Endodermal cell (in vitro differentiated cells): ENCODE data around the gene MESP1. TPM values are rescaled to one million over a fixed set of nuclear protein-coding genes. Genes with fewer than 3 reads are reported as not detected.

Source experiments
- DNase-seq: peaks from one replicate; pipeline ENCODE4 v3.0.0-alpha.2; 2017
- H3K27ac ChIP-seq: 2 replicates; pipeline ENCODE4 v1.5.1; 2013; ENCODE audit warnings: mild to moderate bottlenecking, low read depth, low read length, moderate library complexity
- H3K27me3 ChIP-seq: 2 replicates; pipeline ENCODE4 v1.6.1; 2013; ENCODE audit warnings: mild to moderate bottlenecking, low read length, moderate library complexity; ENCODE audit not compliant: insufficient read depth, control insufficient read depth, poor library complexity, severe bottlenecking
- H3K36me3 ChIP-seq: 2 replicates; pipeline ENCODE4 v1.7.0; 2013; ENCODE audit warnings: mild to moderate bottlenecking, low read length, moderate library complexity; ENCODE audit not compliant: control insufficient read depth, insufficient read depth
- H3K4me1 ChIP-seq: one replicate; pipeline ENCODE4 v1.7.0; 2013; ENCODE audit warnings: low read length; ENCODE audit not compliant: control insufficient read depth, insufficient read depth
- H3K4me3 ChIP-seq: 2 replicates; pipeline ENCODE4 v1.5.1; 2013; ENCODE audit warnings: mild to moderate bottlenecking, low read length, moderate library complexity
- H3K9ac ChIP-seq: 2 replicates; pipeline ENCODE4 v1.6.1; 2013; ENCODE audit warnings: mild to moderate bottlenecking, low read length, moderate library complexity; ENCODE audit not compliant: poor library complexity, severe bottlenecking; ENCODE audit errors: extremely low read depth
- H3K9me3 ChIP-seq: 2 replicates; pipeline ENCODE4 v1.6.1; 2013; ENCODE audit warnings: mild to moderate bottlenecking, low read length, moderate library complexity; ENCODE audit not compliant: control insufficient read depth
- H3K27ac Mint-ChIP-seq: 2 replicates; pipeline ENCODE4 v1.8.0; 2020; ENCODE audit warnings: mixed read lengths
- H3K27me3 Mint-ChIP-seq: 2 replicates; pipeline ENCODE4 v1.8.0; 2021; ENCODE audit warnings: mild to moderate bottlenecking, mixed read lengths; ENCODE audit not compliant: insufficient read depth
- H3K36me3 Mint-ChIP-seq: 2 replicates; pipeline ENCODE4 v1.8.0; 2020; ENCODE audit warnings: low read depth, mixed read lengths
- H3K4me1 Mint-ChIP-seq: 2 replicates; pipeline ENCODE4 v1.8.0; 2020; ENCODE audit warnings: mixed read lengths
- H3K4me3 Mint-ChIP-seq: 2 replicates; pipeline ENCODE4 v1.8.0; 2020; ENCODE audit warnings: mild to moderate bottlenecking, moderate library complexity, mixed read lengths
- H3K9me3 Mint-ChIP-seq: 2 replicates; pipeline ENCODE4 v1.8.0; 2020; ENCODE audit warnings: mild to moderate bottlenecking, mixed read lengths
- CTCF ChIP-seq: fragments of 200-600 bp; sonication (generic); conservative IDR thresholded peaks from 2 replicates; pipeline ENCODE4 v1.5.0; 2021; ENCODE audit warnings: antibody characterized with exemption, mild to moderate bottlenecking
- WGBS, 2 experiments: methylation state at CpG; one replicate each; pipeline versions ENCODE4 v1.1.5 to v1.1.7; 2013; ENCODE audit warnings: missing lambda C conversion rate in 2 of 2, mixed read lengths in 1 of 2; ENCODE audit not compliant: insufficient coverage in 1 of 2, insufficient read length in 1 of 2; 5-methylcytosine and 5-hydroxymethylcytosine counted together
- total RNA-seq, 2 donors: library from RNA; stranded (reverse); fragmentation: NEBNext Ultra II Directional in 1 of 2; extraction: Animal tissue kit (Norgen Biotek cat#: 25700) in 1 of 2; gene quantifications; 2 replicates in 1 of 2; 3 replicates in 1 of 2; pipeline ENCODE4 v1.2.1, GENCODE V29; 2021

Gene MESP1
- total RNA-seq, 2 donors from 2014 or later: 0.22 TPM; not detected in 1

- peaks cover 4% of the 10 kb centered on the region for H3K36me3 Mint-ChIP-seq
- H3K4me1 Mint-ChIP-seq: peaks cover 8% of the 10 kb centered on the region
- WGBS, 2 experiments: 97 to 100% methylated on average over 2 to 3 of the region's 3 CpGs
- H3K4me3 ChIP-seq: no peak overlapping the region
- H3K27me3 Mint-ChIP-seq: peaks cover 15% of the 10 kb centered on the region
- no peak overlapping the region for H3K4me3 Mint-ChIP-seq
- no peak for TF ChIP-seq CTCF
- no peaks in the 10 kb centered on the region for H3K4me1 ChIP-seq
- H3K36me3 ChIP-seq: no peaks in the 10 kb centered on the region
- peaks cover 10% of the 10 kb centered on the region for H3K9me3 ChIP-seq
- DNase-seq: no peak
- H3K27ac ChIP-seq: no peak overlapping the region
- no peak overlapping the region for H3K27ac Mint-ChIP-seq
- H3K9ac ChIP-seq: no peak overlapping the region
- no peaks in the 10 kb centered on the region for H3K27me3 ChIP-seq
- H3K9me3 Mint-ChIP-seq: peaks cover 15% of the 10 kb centered on the region
Measured at GRCh38 chr15:89787944-89788343, 36.9 kb upstream of the MESP1 start.

- H3K36me3 Mint-ChIP-seq: peaks cover 4% of the 10 kb centered on the region
- Histone ChIP-seq H3K36me3 (no peaks in the 10 kb centered on the region), H3K27ac (no peak overlapping the region), H3K27me3 (peaks cover 4% of the 10 kb centered on the region), H3K4me3 (no peak overlapping the region), H3K9me3 (peaks cover 10% of the 10 kb centered on the region), H3K4me1 (no peaks in the 10 kb centered on the region), H3K9ac (no peak overlapping the region)
- H3K27ac Mint-ChIP-seq: no peak overlapping the region
- no peak for DNase-seq
- peaks cover 15% of the 10 kb centered on the region for H3K9me3 Mint-ChIP-seq
- H3K4me1 Mint-ChIP-seq: peaks cover 14% of the 10 kb centered on the region
- H3K27me3 Mint-ChIP-seq: peaks cover 19% of the 10 kb centered on the region
- no peak for TF ChIP-seq CTCF
- no peak overlapping the region for H3K4me3 Mint-ChIP-seq
Measured at GRCh38 chr15:89785774-89786140, 34.7 kb upstream of the MESP1 start.

GRCh38 chr15:89785064-89785773 is 34.2 kb upstream of the MESP1 start:
- WGBS, 2 experiments: 90 to 99% methylated on average over 8 to 13 of the region's 13 CpGs
- H3K36me3 Mint-ChIP-seq: peaks cover 4% of the 10 kb centered on the region
- peaks cover 8% of the 10 kb centered on the region for H3K27me3 ChIP-seq
- H3K9me3 ChIP-seq: peaks cover 10% of the 10 kb centered on the region
- peaks cover 22% of the 10 kb centered on the region for H3K27me3 Mint-ChIP-seq
- TF ChIP-seq CTCF: no peak
- H3K27ac Mint-ChIP-seq: no peak overlapping the region
- H3K4me1 ChIP-seq: no peaks in the 10 kb centered on the region
- no peak overlapping the region for H3K27ac ChIP-seq
- H3K9me3 Mint-ChIP-seq: peaks cover 15% of the 10 kb centered on the region
- no peak overlapping the region for H3K4me3 Mint-ChIP-seq
- no peak overlapping the region for H3K4me3 ChIP-seq
- no peak overlapping the region for H3K9ac ChIP-seq
- DNase-seq: no peak
- H3K4me1 Mint-ChIP-seq: peaks cover 14% of the 10 kb centered on the region
- no peaks in the 10 kb centered on the region for H3K36me3 ChIP-seq
